Measurements from ENCODE around the gene PLB1.

The PLB1 gene

DNA sequence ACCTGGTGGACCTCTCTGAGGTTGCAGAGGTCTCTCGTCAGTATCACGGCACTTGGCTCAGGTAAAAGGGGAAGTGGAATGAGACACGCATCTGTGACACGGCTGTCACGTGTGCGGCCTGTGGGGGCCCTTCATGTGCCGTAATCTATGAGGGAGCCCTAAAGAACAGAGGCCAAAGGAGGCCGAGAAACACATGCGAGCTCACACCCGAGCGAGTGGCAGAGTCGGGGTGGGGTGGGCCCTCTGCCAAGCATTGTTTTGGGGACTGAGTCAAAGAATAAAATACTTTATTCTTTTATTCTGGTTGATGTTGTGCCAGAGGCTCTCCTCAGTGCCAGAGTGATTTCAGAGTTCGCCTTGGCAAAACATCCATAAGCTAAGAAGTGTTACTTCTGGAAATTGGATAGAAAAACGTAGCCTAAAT lies 43.3 kb downstream of the PLB1 start:
- no peak for TF ChIP-seq CTCF (conservative IDR thresholded peaks at IDR 0.05)
- H3K27ac ChIP-seq, result no peak overlapping the region

GRCh38 chr2:28543316-28544035 lies 47.6 kb downstream of the PLB1 start:
- no peak overlapping the region for H3K27ac ChIP-seq
- no peak for TF ChIP-seq CTCF (conservative IDR thresholded peaks at IDR 0.05)

DNA sequence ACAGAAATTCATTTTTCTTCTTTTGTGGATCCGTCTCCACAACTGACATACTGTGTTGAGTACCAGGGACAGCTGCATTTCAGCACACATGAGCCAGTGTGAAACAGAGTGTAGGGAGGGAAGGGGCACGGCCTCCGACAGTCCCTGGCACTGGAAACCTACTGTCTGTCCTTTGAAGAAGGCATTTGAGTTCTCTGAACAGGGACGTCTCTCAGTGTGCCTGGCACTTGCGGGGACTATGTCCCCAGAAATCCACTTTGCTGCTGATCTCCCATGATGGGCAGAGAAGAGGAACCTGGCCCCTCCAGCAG lies 48.1 kb downstream of the PLB1 start:
- no peak overlapping the region for H3K27ac ChIP-seq
- TF ChIP-seq CTCF (conservative IDR thresholded peaks at IDR 0.05), result no peak

DNA sequence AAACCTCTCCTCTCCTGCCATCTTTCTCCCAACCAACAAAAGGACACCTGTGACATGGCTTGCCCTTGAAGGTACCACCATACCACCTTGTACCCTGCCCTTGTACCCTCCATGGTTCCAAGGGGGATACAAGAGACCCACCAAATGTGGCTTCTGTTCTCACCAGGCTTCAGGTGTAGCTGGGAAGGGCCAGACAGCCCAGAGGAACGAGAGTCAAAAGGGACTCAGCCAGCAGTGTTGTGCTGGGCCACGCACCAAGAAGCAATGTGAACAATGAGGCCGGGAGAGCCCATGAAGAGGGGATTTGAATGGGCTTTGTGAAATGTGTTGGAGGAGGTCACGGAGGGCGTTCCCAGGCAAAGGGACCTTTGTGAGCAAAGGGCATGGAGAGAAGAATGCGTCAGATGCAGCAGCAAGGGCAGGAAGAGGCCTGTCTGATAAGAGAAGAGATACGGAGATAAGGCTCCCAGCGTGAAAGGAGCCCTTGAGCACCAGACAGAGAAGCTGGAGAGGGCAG lies 48.6 kb downstream of the PLB1 start:
- no peak for TF ChIP-seq CTCF (conservative IDR thresholded peaks at IDR 0.05)
- no peak overlapping the region for H3K27ac ChIP-seq

DNA sequence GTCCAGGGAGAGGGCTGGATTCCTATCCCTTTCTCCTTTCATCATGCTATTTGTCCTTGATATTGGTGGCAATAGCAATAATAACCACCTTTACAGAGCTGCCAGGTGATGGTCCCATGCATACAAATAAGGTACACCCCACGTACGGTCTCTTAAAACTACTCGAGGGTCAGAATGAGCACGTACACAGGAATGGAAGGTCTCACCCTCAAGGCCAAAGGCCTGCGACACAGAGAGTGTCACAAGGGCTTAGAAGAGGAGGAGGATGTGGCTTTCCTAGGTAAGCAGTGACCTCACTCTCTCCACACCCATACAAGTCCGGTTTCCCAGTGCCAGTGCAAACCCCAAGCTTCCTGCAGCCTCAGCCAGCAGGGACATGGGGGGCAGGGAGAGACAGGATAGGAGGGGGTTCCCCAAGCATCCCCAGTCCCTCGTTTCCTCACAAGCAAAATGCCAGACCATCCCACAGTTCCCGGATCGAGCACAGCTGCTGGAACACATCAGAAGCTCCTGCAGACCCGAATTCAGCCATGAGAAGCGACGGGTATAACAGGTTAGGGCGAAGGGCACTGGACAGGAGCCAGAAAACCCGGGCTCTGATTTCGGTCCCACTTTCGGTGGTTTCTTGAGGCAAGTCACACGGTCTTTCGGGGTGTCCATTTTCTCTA lies 49.2 kb downstream of the PLB1 start:
- no peak overlapping the region for H3K27ac ChIP-seq
- no peak for TF ChIP-seq CTCF (conservative IDR thresholded peaks at IDR 0.05)

GRCh38 chr2:28545590-28546200 lies 49.8 kb downstream of the PLB1 start:
- no peak for TF ChIP-seq CTCF (conservative IDR thresholded peaks at IDR 0.05)
- H3K27ac ChIP-seq, result no peak overlapping the region

- H3K27ac ChIP-seq, result no peak overlapping the region
- no peak for TF ChIP-seq CTCF (conservative IDR thresholded peaks at IDR 0.05)
Measured at GRCh38 chr2:28546242-28546641, 50.4 kb downstream of the PLB1 start.

All from VCaP (cell line).